Measurements from ENCODE around the gene ST14.

DNA sequence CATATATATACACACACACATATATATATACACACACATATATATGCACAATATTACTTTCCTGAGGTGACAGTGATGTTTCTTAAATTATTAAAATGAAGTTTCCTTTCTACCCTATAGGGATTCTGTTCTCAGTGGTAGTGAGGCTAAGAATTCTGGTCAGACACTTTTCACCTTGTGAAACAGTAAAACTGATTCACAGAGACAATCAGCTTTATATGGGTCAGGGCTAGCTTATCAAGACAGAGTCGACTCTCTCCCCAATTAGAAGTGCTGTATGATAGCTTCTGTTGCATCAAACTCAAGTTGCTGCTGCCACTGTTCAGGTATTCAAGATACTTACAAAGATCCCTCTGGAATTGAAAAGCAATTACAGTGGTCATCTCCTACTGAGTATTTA lies 86.7 kb downstream of the ST14 start:
- no peak for TF ChIP-seq EZH2 (IDR thresholded peaks at IDR 0.05; ENCODE audit: borderline replicate concordance, insufficient read depth, low read depth, low read length, poor library complexity, severe bottlenecking)
- TF ChIP-seq, protein P1, sequence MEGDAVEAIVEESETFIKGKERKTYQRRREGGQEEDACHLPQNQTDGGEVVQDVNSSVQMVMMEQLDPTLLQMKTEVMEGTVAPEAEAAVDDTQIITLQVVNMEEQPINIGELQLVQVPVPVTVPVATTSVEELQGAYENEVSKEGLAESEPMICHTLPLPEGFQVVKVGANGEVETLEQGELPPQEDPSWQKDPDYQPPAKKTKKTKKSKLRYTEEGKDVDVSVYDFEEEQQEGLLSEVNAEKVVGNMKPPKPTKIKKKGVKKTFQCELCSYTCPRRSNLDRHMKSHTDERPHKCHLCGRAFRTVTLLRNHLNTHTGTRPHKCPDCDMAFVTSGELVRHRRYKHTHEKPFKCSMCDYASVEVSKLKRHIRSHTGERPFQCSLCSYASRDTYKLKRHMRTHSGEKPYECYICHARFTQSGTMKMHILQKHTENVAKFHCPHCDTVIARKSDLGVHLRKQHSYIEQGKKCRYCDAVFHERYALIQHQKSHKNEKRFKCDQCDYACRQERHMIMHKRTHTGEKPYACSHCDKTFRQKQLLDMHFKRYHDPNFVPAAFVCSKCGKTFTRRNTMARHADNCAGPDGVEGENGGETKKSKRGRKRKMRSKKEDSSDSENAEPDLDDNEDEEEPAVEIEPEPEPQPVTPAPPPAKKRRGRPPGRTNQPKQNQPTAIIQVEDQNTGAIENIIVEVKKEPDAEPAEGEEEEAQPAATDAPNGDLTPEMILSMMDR (IDR thresholded peaks at IDR 0.05), result no peak
